WTC11 (cell line): Measurements from ENCODE around the gene SNRPE. TPM values are rescaled to one million over a fixed set of nuclear protein-coding genes. Genes with fewer than 3 reads are reported as not detected.
A peak's percentile ranks its signal among the peaks of the same experiment; 100 is the strongest.

ENCODE experiments used
- ATAC-seq: fragments of 200-7000 bp; cut with Tn5 transposase; 2 replicates; pipeline ENCODE4 v1.10.0; 2021; ENCODE audit warnings: mild to moderate bottlenecking, moderate library complexity
- CTCF ChIA-PET: fragments of 300-600 bp; sonication (Branson Sonifier 250); formaldehyde crosslinking; loops from one replicate; lab custom pipeline; 2021; ENCODE audit warnings: antibody characterized with exemption; lab: Charles Lee
- POLR2A ChIA-PET: fragments of 350-600 bp; sonication (Branson Sonifier 250); formaldehyde crosslinking; loops from one replicate; lab custom pipeline; 2021; ENCODE audit warnings: antibody characterized with exemption; lab: Charles Lee
- DNase-seq: peaks from one replicate; pipeline ENCODE4 v3.0.0; 2021; ENCODE audit warnings: low spot score
- H3K27ac Mint-ChIP-seq: 2 replicates; pipeline ENCODE4 v1.8.0; 2021; ENCODE audit warnings: mixed read lengths
- H3K27me3 Mint-ChIP-seq: 2 replicates; pipeline ENCODE4 v1.8.0; 2021; ENCODE audit warnings: low read depth, mild to moderate bottlenecking, moderate library complexity, mixed read lengths
- H3K36me3 Mint-ChIP-seq: 2 replicates; pipeline ENCODE4 v1.8.0; 2021; ENCODE audit warnings: mixed read lengths
- H3K4me1 Mint-ChIP-seq: 2 replicates; pipeline ENCODE4 v1.8.0; 2022; ENCODE audit warnings: mixed read lengths
- H3K4me3 Mint-ChIP-seq: 2 replicates; pipeline ENCODE4 v1.8.0; 2021; ENCODE audit warnings: mild to moderate bottlenecking, moderate library complexity, mixed read lengths
- H3K9me3 Mint-ChIP-seq: 2 replicates; pipeline ENCODE4 v1.8.0; 2021; ENCODE audit warnings: mixed read lengths
- CBFB ChIP-seq: sonication (generic); formaldehyde crosslinking; IDR thresholded peaks from 2 replicates; pipeline ENCODE4 v1.8.1; 2022; ENCODE audit warnings: mild to moderate bottlenecking, low read depth, missing genetic modification reagents
- CDX4 ChIP-seq: fragments of 250-450 bp; sonication (Bioruptor Pico); IDR thresholded peaks from 2 replicates; pipeline ENCODE4 v1.9.0; 2021; ENCODE audit warnings: moderate library complexity, mild to moderate bottlenecking, inconsistent platforms, borderline replicate concordance
- E2F5 ChIP-seq: sonication (generic); formaldehyde crosslinking; IDR thresholded peaks from 2 replicates; pipeline ENCODE4 v1.8.1; 2022; ENCODE audit warnings: mild to moderate bottlenecking, moderate library complexity, missing genetic modification reagents
- ETV6 ChIP-seq: sonication (generic); formaldehyde crosslinking; IDR thresholded peaks from 2 replicates; pipeline ENCODE4 v1.8.1; 2022; ENCODE audit warnings: mild to moderate bottlenecking, missing genetic modification reagents
- FOXK1 ChIP-seq: sonication (generic); formaldehyde crosslinking; IDR thresholded peaks from 2 replicates; pipeline ENCODE4 v1.8.0; 2022; ENCODE audit warnings: mild to moderate bottlenecking, moderate library complexity, missing genetic modification reagents
- FOXP1 ChIP-seq: sonication (generic); formaldehyde crosslinking; IDR thresholded peaks from 2 replicates; pipeline ENCODE4 v1.8.0; 2022; ENCODE audit warnings: missing genetic modification reagents, mild to moderate bottlenecking, moderate library complexity, borderline replicate concordance
- MXD4 ChIP-seq: fragments of 250-450 bp; sonication (Bioruptor Pico); IDR thresholded peaks from 2 replicates; pipeline ENCODE4 v1.8.0; 2021; ENCODE audit warnings: mild to moderate bottlenecking, moderate library complexity, borderline replicate concordance
- MYBL2 ChIP-seq: sonication (generic); formaldehyde crosslinking; IDR thresholded peaks from 2 replicates; pipeline ENCODE4 v1.8.1; 2023; ENCODE audit warnings: mild to moderate bottlenecking, moderate library complexity, missing genetic modification reagents
- NFE2L1 ChIP-seq: sonication (generic); formaldehyde crosslinking; IDR thresholded peaks from 2 replicates; pipeline ENCODE4 v1.8.1; 2023; ENCODE audit warnings: missing genetic modification reagents
- OVOL2 ChIP-seq: fragments of 250-450 bp; sonication (Bioruptor Pico); IDR thresholded peaks from 2 replicates; pipeline ENCODE4 v1.9.0; 2021; ENCODE audit warnings: mild to moderate bottlenecking, borderline replicate concordance
- STAT6 ChIP-seq: sonication (generic); formaldehyde crosslinking; conservative IDR thresholded peaks from 2 replicates; pipeline ENCODE4 v1.8.1; 2023; ENCODE audit warnings: mild to moderate bottlenecking, low read depth, missing genetic modification reagents, moderate library complexity
- TP53 ChIP-seq: sonication (generic); formaldehyde crosslinking; IDR thresholded peaks from 2 replicates; pipeline ENCODE4 v1.8.1; 2023; ENCODE audit warnings: mild to moderate bottlenecking, missing genetic modification reagents
- ZNF138 ChIP-seq: sonication (generic); formaldehyde crosslinking; conservative IDR thresholded peaks from 2 replicates; pipeline ENCODE4 v1.8.1; 2022; ENCODE audit warnings: mild to moderate bottlenecking, moderate library complexity, missing genetic modification reagents
- ZNF232 ChIP-seq: sonication (generic); formaldehyde crosslinking; IDR thresholded peaks from 2 replicates; pipeline ENCODE4 v1.8.0; 2022; ENCODE audit warnings: mild to moderate bottlenecking, missing genetic modification reagents
- ZNF425 ChIP-seq: fragments of 250-450 bp; sonication (Bioruptor Pico); conservative IDR thresholded peaks from 2 replicates; pipeline ENCODE4 v1.9.0; 2021; ENCODE audit warnings: mild to moderate bottlenecking
- total RNA-seq: library from RNA; stranded (reverse); gene quantifications from 3 replicates; pipeline ENCODE4 v1.2.3, GENCODE V29; 2021
- TF ChIP-seq, protein P1 (sequence below): sonication (generic); formaldehyde crosslinking; IDR thresholded peaks from 2 replicates; pipeline ENCODE4 v1.8.0; 2022; ENCODE audit warnings: mild to moderate bottlenecking, missing genetic modification reagents
- TF ChIP-seq, protein P2 (sequence below): fragments of 250-450 bp; sonication (Bioruptor Pico); IDR thresholded peaks from 2 replicates; pipeline ENCODE4 v1.8.0; 2021; ENCODE audit warnings: mild to moderate bottlenecking

The SNRPE gene
- total RNA-seq, 1 experiment from 2014 or later, result 260 TPM

- POLR2A ChIA-PET, result no interaction called here
- Mint-ChIP-seq H3K4me1 (no peaks in the 10 kb centered on the region), H3K9me3 (no peaks in the 10 kb centered on the region), H3K4me3 (no peak overlapping the region), H3K27me3 (no peaks in the 10 kb centered on the region)
- DNase-seq (no peak), ATAC-seq (no peak)
- CTCF ChIA-PET, result no interaction called here
- TF ChIP-seq CBFB (CRISPR knock-in tag) (no peak), FOXK1 (CRISPR knock-in tag) (no peak), MYBL2 (no peak)
- TF ChIP-seq, all 79 proteins: peak for 0
- Mint-ChIP-seq H3K36me3 (no peaks in the 10 kb centered on the region), H3K27ac (no peak overlapping the region)
These were observed 46.5 kb downstream of the SNRPE start for GRCh38 chr1:203907901-203908300.

- POLR2A ChIA-PET, result no interaction called here
- Mint-ChIP-seq H3K4me3 (no peak overlapping the region), H3K36me3 (no peaks in the 10 kb centered on the region), H3K27ac (peak overlapping the region; percentile 21; the same call in 1 of the 2 replicates), H3K9me3 (no peaks in the 10 kb centered on the region), H3K4me1 (no peaks in the 10 kb centered on the region), H3K27me3 (no peaks in the 10 kb centered on the region)
- TF ChIP-seq TP53 (no peak), ZNF232 (CRISPR knock-in tag) (no peak), ZNF425 (CRISPR knock-in tag) (no peak), CDX4 (CRISPR knock-in tag) (no peak), NFE2L1 (CRISPR knock-in tag) (no peak), ETV6 (CRISPR knock-in tag) (no peak), ZNF138 (CRISPR knock-in tag) (no peak), MXD4 (no peak), OVOL2 (CRISPR knock-in tag) (no peak), FOXP1 (CRISPR knock-in tag) (no peak), E2F5 (CRISPR knock-in tag) (no peak), STAT6 (CRISPR knock-in tag) (no peak)
- TF ChIP-seq, protein P1, sequence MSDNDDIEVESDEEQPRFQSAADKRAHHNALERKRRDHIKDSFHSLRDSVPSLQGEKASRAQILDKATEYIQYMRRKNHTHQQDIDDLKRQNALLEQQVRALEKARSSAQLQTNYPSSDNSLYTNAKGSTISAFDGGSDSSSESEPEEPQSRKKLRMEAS, result no peak
- TF ChIP-seq, protein P2, sequence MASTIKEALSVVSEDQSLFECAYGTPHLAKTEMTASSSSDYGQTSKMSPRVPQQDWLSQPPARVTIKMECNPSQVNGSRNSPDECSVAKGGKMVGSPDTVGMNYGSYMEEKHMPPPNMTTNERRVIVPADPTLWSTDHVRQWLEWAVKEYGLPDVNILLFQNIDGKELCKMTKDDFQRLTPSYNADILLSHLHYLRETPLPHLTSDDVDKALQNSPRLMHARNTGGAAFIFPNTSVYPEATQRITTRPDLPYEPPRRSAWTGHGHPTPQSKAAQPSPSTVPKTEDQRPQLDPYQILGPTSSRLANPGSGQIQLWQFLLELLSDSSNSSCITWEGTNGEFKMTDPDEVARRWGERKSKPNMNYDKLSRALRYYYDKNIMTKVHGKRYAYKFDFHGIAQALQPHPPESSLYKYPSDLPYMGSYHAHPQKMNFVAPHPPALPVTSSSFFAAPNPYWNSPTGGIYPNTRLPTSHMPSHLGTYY, result no peak
- no peak for ATAC-seq
- no peak for DNase-seq
- CTCF ChIA-PET, result interaction anchor here (0.7 to 1.2 kb wide), 2 partner anchors 41 to 739 kb away, joined by 3 read pairs; no protein-coding TSS in a partner anchor
These were observed 50.4 kb downstream of the SNRPE start for GRCh38 chr1:203911806-203912205.
